Activated CD8-positive, alpha-beta memory T cell treated with anti-CD3 and anti-CD28 coated beads, Interleukin-2, amount 50 U/mL, for 24 hours (primary cell): ENCODE data around the gene CCDC97.

Experiments
- DNase-seq: peaks from one replicate; pipeline ENCODE4 v3.0.0-alpha.2; 2020; ENCODE audit errors: extremely low read depth

Gene CCDC97

DNA sequence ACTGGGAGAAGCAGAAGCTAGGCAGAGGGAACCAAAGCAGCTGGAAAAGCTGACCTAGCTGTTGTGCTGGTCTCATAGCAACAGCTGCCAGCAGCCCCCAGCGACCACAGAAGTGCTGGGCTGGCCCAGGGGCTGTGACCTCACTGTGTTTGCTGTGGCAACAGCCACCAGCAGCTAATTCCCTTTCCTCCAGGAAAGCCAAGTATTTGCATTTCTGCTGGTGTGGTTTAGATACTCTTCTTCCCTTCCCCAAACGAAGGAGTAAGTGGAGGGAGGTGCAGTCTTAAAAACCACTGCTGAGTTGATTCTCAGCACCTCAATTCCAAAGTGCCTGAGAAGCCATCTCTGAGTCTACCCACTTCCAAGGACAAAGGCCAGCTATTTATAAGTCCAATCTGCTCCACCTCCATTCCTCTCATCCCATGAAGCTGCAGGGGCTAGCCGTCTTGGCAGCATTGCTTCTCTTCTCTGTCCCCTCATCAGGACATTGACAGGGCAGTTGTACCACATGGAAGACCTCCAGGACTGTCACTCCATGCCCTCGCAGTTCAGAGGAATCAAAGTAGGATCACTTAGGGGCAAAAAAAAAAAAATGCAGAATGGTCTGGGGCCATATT, 11.5 kb upstream of the CCDC97 start:
- DNase-seq: no peak

DNA sequence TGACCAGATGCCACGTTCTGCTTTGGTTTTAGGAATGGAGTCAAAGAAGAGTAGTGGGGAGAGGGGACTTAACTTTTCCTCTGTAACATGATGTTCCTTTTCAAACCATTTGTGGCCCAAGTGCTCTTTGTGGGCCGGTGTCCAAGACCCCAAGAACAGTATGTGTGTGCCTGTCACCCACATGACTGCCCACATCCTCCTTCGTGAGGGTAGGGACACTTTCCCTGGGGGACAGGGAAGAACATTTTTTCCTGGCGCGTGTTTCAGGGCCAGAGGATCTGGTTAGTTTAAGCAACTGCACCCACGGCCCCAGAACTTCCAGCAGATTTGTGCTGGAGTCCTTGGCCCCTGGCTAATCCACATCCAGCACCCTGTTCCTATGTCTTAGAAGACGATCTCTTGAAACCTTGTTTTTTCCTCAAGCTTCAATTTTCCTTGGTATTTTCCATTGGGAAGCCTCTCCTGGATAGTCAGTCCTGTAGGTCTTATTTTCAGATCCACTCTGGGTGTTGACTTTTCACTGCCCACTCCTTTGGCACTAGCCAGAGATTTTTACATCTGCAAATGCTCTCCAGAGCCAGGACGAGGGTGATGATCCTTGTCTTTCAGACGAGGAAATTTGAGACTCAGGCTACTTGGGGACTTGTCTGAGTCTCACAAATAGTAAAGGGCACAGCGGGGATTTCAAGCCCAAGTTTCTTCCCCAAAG, 10.8 kb upstream of the CCDC97 start:
- DNase-seq: no peak

DNA sequence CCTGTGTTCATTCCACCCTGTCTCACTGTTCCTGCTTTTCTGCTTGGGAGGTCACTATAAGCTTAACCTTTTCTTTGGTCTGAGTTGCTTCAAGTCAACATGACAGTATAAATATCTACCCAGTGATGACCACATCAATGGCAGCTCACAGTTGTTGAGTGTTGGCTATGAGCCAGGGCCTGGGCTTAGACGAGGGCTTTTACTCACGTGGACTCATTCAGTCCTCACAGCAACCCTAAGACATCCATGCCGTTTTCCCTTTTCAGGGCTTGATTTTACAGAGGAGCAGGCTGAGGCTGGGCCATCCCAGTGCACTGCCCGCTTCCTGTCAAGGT, 10.2 kb upstream of the CCDC97 start:
- DNase-seq: no peak

DNA sequence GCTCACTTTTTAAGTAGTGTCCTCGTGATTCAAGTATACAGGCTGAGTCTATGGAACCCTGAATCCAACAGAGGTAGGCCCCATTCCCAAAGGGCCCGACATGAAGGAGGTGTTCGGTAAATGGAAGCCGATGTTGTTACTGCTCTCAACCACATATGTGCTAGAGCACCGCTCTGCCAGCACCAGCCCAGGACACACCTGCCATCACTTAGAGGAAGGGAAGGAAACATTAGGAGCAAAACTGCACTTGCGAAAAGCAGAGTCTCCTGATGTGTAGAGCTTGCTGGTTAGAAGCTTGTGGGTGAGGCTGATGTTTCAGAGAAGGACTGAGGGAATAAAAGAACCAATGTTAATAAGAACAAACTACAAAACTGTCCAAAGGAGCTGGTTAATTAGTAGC, 9.4 kb upstream of the CCDC97 start:
- DNase-seq: no peak

DNA sequence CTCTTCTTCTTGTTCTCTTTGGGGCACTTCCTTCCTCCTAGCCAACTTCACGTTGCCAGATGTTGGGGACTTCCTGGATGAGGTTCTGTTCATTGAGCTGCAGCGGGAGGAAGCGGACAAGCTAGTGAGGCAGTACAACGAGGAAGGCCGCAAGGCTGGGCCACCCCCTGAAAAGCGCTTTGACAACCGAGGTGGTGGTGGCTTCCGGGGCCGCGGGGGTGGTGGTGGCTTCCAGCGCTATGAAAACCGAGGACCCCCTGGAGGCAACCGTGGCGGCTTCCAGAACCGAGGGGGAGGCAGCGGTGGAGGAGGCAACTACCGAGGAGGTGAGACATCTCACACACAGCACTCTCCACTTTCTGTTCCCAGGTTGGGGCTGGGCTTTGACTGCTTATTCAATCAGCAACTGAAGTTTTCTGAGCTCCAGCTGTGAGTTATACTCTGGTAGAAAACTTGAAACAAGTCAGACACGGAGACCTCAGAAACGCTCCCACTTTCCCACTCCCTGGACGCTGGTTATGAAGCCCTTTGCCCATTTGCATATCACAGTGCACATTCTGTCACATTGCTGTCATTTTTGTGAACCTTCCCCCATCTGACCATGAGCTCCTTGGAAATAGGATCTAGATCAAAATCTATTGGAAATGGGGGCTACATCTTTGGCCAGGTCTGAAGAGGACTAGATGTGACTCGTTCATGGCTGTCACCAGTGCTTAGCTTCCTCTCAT, 7.2 kb upstream of the CCDC97 start:
- peak; percentile 56 for DNase-seq

DNA sequence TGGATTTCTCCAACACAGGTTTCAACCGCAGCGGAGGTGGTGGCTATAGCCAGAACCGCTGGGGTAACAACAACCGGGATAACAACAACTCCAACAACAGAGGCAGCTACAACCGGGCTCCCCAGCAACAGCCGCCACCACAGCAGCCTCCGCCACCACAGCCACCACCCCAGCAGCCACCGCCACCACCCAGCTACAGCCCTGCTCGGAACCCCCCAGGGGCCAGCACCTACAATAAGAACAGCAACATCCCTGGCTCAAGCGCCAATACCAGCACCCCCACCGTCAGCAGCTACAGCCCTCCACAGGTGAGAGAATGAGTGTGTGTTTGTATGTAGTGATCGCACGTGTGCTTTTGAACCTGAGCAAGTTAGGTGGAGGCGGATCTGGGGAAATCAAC, 6.0 kb upstream of the CCDC97 start:
- no peak for DNase-seq

DNA sequence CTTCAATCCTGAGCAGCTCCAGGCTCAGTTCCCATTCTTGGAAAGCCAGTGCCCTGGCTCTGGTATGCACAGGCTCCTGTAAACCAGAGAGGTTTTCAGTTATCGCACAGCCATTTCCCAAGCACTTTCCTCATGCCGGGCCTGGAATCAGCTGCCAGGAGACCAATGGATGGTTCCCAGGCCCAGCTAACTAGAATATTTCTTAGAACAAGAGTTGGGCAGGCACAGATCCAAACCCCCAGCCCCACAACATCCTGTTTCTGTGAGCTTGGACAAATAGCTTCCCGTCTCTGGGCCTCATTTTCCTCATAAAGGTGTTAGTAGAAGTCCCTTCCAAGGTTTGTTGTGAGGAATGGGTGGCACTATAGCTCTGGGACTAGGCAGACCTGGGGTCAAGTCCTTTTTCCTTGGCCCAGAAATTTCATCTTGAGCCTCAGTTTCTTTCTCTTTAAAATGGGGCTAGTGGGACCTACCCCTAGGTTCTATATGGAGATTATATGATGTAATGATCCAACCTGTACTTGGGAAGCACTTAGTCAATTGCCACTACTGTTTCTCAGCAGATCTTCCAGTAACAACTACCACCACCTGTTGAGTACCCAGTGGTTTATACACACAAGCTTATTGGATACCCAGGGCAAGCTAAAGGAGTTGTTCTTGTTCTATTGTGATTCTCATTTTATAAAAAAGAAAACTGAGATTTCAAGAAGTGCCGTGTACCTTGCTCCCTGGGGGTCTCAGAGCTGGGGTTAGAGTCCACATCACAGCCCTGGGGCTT, 5.1 kb upstream of the CCDC97 start:
- DNase-seq: no peak

DNA sequence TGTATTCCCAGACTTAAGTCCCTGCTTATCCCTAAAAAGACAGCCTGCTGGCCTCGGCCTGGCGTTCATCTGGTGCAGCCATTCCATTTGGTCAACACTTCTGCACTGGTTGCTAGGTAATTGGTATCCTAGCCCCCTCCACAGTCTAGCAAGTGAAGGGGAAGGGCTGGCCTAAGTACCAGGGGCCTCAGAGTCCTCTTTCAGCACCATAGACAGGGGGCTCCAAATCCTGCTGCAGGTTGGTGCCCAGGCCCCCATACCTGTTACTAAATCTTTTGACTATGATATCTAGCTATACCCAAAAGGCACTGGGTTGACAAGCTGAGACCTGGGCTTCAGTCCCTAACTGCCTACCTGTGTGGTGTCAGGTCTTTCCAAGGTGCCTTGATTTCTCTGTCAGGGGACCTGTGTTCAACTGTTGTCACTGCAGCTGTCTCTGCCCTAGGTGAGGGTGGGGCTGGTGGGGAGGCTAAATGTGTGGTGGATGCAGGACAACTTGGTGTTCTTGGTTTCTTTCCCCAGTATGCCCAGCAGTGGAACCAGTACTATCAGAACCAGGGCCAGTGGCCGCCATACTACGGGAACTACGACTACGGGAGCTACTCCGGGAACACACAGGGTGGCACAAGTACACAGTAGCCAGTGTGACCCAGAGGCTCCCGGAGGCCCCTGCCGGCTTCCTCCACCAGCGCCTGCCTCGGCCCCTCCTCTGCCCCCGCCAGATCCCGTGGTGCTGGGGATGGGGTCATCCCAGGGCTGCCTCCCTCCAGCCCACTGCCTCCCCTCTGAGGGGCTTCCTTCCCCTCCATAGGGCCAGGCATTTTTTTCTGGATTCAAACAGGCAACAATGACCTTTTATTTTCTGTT, 3.8 kb upstream of the CCDC97 start:
- no peak for DNase-seq

DNA sequence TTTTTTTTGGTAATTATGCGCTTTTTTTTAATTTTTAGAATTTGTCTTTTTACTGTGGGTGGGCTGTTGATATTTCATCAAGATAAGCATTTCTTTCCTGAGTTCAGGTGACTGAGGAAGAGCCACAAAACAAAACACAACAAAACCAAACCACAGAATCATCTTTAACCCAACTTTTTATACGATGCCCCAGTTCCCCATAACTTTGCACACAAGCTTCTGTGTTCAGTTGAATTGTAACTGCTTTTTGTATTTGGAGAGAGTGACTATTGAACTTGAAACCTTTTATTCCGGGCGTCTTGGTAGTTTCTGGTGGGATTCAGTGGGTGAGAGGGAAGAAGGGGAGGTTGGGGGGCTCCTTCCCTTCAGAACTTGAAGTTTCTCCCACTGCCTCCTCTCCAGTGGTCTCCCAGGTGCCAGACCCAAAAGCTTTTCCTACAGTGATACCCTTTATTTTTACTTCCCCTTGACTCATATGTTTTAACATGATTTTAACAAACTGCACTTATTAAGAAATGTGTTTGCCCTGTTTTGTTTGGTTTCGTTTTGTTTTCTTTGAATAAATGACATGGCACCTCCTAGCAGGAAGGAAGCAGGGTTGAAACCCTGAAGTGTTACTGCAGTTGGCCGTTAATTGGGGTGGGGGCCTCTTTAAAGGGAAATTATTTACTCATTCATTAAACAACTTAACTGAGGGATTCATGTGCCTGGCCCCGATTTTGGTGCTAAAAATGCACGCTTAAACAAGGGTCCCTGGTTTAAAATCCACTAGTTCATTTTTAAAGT, 2.7 kb upstream of the CCDC97 start:
- DNase-seq: no peak

DNA sequence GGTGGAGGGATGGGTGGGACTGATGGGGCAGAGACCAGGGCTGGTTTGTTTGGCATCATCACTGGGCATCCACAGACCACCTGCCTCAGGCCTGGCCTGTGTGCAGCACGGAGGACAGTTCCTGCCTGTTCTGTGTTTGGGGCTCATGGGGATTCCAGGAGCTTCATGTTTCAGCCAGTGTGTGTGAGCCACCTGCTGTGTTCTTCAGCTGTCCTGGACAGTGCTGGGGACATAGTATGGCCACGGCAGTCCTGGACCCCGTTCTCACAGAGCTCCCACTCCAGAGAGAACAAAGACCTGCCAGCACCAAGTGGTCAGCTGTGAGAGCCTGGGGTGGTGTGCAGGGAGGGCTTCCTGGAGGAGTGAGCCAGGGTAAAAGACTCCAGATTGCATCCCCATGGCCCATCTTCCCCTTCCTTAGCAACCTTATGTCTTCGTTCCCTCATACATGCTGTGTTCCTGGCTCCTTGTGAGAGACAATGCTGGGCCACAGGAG, 2.0 kb upstream of the CCDC97 start:
- DNase-seq: no peak

DNA sequence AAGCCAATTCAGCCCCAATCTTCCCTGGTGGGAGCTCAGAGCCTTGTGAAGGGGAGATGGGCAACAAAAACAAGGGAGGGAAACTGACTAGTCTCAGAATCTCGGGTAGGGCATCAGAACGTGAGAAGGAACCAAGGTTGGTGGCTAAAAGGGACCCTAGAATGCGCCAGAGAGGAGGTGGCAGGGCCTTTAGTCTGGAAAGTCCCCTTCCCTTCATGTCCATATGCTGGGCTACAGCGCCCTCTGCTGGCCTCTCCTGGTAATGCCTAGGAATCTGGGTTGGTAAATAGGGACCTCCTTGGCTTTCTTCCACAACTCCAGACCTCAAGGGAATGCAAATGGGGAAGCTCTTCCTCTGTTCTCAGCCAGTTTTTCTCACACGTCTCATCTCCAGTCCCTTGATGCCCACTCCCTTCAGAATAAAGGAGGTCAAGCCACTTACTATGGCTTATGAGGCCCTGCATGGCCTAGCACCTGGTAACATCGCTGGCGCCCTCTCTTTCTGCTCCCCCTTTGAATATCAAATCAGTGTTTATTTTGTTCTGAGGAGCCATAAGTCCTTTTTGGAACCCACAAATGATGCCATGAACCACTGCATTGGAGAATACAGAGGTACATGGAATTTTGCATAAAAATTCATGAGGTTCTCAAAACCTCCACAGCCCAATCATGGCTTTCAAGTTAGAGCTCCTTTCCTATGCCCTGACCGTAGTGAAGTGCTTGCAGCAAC, 1.4 kb upstream of the CCDC97 start:
- DNase-seq: peak; percentile 90

DNA sequence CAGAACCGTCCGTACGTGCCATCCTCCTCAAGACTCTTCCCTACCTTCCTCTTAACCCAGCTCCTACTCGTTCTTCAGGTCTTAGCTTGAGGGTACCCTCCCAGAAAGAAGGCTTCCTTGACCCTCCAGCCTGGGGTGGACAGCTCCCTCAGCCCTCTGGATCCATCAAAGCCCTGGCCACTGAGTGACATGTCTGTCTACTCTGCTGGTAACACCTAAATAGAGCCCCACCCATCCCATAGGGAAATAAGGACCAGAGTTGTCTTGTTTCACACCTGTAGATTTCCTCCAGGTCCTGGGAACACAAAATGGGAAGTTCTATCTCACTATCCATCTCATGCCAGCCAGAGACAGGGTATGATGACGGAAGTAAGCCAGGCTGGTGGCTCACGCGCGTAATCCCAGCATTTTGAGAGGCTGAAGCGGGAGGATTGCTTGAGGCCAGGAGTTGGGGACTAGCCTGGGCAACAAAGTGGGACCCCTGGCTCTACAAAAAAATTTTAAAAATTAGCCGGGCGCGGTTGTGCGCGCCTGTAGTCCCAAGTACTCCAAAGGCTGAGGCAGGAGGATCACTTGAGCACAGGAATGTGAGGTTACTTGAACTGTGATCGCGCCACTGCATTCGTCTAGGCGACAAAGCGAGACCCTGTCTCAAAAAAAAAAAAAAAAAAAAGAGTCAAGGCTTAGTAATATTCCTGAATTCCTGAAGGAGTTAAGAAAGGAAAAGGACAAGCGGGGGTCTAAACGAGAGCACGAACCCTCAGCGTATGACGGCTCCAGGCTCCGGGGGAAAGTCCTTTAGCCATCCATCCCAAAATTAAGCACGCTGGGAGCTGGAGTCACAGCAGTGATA, 566 bp upstream of the CCDC97 start:
- no peak for DNase-seq

DNA sequence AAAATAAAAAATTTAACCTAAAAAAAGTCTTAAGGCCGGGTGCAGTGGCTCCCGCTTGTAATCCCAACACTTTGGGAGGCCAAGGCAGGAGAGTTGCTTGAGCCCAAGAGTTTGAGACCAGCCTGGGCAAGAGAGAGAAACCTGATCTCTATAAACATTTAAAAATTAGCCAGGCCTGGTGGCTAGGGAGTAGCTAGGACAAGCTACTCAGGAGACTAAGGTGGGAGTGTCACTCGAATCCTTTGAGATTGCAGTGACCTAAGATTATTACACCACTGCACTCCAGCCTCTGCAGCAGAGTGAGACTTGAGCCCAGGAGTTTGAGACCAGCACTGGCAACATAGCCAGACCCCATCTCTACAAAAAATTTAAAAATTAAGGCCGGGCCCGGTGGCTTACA, 1.1 kb downstream of the CCDC97 start:
- DNase-seq: no peak

DNA sequence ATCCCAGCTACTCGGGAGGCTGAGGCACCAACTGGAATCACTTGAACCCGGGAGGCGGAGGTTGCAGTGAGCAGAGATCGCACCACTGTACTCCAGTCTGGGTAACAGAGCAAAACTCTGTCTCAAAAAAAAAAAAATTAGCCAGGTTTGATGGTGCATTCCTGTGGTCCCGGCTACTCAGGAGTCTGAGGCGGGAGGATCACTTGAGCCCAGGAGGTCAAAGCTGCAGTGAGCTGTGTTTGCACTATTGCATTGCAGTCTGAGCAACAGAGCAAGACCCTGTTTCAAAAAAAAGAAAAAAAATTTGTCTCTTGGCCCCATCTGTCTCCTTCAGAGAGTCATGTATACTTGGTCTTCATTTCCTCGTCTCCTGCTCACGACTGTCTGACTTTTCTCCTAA, 1.6 kb downstream of the CCDC97 start:
- no peak for DNase-seq

DNA sequence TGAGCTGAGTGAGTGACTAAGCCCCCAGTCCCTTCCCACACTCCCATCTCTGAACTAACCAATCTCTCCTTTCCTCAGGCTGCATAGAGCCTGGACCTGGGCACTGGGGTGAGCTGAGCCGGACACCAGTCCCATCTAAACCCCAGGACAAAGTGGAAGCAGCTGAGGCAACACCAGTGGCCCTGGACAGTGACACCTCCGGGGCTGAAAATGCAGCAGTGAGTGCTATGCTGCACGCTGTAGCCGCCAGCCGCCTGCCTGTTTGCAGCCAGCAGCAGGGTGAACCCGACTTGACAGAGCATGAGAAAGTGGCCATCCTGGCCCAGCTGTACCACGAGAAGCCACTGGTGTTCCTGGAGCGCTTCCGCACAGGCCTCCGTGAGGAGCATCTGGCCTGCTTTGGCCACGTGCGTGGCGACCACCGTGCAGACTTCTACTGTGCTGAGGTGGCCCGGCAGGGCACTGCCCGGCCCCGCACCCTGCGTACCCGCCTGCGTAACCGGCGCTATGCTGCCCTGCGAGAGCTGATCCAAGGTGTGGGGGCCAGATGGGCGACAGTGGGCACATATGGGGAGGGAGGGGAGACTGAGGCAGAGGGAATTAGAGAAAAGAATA, 6.4 kb downstream of the CCDC97 start:
- DNase-seq: no peak

DNA sequence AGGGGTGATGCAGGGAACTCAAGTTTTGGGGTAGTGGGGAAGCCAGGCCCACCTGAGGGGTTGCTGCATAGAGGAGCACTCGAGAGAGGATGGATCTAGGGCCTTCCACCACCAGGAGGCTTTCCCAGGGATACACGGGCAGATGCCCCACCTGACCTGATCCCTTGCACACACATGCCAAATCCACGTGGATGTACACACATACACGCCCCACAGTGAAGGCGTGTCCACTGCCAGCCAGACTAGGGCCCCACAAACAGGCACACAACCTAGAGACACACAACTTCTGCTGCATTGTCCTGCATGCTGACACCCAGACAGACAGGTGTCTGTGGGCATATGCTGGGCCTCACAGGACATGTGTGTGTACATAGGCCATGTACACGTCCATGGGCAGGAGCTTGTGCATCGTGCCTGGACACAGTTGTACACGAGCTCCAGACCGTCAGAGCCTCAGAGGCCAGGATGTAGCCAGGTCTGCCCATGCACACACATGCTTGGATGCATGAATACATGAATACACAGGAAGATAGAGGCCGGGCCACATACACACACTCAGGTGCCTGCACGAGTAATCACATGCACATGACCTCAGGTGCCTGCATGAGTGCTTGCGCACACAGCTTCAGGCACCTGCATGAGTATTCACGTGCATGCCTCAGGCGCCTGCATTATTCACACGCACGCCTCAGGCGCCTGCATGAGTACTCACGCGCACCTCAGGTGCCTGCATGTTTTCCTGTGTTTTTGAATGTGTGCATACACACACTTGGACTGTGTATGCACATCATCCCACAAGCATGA, 8.9 kb downstream of the CCDC97 start:
- DNase-seq: no peak

DNA sequence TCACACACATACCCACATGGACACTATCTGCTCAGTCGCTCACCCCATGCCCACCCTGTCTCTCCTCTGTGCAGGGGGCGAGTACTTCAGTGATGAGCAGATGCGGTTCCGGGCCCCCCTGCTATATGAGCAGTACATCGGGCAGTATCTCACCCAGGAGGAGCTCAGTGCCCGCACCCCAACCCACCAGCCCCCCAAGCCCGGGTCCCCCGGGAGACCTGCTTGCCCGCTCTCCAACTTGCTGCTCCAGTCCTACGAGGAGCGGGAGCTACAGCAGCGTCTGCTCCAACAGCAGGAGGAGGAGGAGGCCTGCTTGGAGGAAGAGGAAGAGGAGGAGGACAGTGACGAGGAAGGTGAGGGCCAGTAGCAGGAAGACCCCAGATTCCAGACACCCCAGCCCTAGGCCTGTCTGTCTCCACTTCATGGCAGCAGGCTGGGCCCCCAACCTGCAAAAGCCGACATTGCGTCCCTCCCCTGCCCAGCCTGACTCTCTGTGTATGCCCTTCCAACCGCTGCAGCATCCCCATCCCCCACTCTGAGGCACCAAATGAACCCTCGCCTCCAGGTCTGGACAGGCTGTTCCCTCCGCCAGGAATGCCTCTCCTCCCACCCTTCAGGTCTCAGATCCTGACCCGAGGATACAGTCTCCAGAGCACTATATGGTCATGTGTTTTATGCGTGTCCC, 9.7 kb downstream of the CCDC97 start:
- DNase-seq: no peak
